ENCODE results near the gene VMAC.

VMAC gene

DNA sequence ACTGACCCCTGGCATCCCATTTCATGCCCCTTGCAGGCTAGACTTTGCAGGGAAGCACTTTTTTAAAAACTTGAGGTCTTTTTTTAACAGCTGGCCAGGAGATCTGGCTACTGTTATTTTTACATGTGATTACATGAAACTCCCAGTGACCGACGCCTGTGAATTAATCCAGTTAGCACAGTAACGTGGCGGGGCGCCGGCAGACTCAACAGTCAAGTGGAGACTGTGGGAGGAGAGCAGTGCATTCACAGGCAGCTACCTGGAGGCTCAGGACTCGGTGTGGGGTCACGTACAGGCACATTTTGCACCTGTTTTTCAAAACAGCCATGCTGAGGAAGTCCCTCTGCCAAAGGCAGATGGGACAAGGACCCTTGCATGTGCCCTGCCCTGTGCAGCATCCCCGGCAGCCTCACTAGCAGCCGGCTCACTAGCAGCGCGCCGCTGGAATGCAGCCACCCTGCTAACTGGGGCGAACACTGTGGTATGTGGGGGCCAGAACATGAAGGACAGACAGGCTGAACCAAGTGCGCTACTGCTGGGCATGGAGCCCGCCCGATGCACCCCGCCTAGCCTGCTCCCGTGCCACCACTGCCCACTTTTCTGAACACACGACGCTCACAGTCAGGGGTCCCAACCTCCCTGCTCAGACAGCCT is 28.1 kb downstream of the VMAC start:
- no peak for DNase-seq

DNA sequence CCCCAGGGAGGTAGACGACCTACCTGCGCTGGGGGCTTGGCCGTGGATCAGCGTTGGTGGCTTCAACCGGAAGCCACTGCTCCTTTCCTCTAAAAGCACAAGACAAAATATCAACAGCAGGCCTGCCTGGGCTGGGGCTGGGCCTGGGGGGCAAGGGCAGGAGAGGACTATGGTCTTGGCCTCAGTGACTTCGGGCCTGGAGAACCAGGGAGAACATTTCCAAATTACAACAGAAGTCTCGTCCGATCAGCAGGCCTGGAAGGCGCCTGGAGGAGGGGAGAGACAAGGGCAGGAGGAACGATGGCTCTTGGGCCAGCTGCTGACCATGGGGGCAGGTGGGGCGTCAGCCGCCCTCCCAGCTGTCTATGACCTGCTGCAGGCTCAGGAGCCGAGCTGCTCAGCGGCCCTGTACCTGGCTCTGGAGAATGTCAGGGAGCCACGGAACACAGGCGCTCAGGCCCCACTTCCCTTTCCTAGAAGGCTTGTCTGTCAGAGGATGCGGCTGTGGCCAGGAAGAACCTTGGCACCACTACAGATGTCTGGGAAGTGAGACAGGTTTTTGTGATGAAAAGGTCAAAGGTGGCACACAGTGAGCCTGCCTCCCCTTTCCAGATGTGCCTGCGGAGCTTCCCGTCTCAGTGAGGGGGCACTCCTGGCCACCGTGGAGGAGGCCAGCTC is 28.9 kb downstream of the VMAC start:
- no peak for DNase-seq

DNA sequence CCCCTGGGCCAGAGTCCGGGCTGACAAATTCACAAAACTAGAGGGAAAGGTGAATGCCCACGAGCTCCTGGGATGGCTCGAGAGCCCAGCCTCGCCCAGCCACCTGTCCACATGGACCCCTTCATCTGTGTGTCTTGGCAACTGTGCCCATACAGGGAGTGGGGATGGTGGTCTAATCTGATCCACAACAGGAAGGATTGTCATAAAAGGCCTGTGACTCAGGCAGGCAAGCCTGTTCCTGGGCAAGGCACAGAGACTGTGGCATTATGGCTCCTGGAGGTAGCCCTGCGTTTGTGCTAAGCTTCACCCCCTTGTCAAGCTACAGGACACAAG is 29.4 kb downstream of the VMAC start:
- DNase-seq = no peak

DNA sequence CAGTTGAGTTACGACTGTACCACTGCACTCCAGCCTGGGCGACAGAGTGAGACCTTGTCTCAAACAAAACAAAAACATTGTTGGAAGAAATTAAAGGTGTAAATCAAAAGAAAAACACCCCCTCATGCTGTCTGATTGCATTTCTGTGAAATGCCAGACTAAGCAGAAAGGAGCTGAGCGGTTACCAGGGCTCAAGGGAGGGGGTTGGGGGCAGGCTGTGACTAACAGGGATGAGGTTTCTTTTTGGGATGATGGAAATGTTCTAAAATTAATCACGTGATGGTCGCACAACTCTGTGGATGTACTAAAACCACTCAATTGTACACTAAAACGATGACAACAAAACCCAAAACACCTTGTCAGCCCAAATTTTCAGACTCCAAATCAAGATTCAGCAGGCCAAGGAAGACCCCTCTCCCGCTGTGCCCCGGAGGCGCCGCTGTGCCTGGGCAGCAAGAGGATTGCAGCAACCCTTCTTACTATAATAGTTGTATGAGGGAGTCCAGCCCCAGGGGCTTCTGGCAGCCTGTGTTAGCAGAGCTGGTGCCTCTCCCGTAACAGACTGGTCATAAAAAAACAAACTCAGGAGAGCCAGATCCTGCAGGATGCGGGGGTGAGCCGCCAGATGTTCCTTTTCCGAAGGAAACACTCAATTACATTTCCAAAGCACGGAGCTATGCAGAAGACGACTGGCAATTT is 30.3 kb downstream of the VMAC start:
- no peak for DNase-seq

DNA sequence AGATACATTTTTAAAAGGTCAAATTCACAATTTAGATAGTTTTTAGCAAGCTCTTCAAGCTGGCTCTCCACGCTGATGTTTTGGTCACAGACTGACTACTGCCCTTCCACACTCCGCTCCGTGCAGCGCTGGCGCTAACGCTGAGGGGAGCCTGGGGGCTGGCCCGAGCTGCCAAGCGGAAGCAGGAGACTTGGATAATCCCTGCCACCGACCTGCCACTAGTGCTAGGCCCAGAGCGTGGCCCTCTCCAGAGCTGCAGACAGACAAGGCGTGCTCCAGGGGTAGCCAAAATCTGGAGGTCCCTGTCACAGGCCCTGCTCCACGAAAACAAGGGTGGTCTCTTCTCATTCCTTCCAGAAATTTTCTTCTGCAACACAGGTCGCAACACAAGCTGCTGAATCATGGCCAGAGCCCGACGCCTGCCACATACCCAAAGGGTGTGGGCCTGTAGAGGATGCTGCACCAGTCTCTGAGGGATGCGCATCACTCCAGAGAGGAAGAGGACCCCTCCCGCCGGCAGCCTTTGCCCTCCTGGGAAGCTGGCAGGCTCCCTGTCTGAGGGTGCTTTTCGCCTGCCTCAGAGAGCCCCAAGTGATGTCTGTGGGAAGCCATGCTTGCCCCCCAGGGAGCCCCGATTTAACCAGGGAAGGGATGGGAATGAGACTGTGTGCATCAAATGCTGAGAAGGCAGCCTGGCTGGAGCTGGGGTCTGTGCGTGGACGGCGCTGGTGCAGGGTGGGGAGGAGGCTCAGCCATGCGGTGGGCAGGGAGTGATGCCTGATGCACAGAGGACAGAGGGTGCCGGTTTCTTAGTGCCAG is 31.0 kb downstream of the VMAC start:
- no peak for DNase-seq

DNA sequence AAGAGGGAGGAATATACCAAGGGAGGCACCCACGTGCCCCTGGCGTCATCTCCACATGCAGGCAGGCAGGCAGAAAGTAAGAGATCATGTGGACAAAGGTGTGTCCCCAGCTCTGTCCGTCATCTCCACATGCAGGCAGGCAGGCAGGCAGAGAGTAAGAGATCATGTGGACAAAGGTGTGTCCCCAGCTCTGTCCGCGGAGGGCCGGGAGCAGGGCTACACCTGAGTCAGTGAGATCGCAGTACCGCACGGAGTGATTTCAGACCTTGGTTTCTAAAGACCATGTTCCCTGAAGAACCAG is 31.6 kb downstream of the VMAC start:
- no peak for DNase-seq

DNA sequence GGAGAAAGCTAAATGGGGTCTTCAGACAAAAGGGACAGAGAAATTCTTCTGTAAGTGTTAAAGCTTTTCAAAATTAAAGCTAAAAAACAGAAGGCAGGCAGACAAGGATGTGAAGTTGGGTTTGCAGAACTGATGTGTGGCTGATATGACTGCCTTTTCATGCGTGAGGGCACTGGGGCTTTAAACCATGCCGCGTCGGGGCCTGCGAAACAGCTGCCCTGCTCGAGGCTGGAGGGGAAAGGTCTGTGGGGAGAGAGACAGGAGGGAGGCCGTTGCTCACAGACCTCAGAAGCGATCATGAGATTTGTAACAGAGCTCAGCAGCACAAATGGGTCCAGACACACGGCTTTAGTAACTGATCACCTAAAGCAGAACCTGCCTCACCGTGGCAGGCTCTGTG is 32.9 kb downstream of the VMAC start:
- DNase-seq = no peak

DNA sequence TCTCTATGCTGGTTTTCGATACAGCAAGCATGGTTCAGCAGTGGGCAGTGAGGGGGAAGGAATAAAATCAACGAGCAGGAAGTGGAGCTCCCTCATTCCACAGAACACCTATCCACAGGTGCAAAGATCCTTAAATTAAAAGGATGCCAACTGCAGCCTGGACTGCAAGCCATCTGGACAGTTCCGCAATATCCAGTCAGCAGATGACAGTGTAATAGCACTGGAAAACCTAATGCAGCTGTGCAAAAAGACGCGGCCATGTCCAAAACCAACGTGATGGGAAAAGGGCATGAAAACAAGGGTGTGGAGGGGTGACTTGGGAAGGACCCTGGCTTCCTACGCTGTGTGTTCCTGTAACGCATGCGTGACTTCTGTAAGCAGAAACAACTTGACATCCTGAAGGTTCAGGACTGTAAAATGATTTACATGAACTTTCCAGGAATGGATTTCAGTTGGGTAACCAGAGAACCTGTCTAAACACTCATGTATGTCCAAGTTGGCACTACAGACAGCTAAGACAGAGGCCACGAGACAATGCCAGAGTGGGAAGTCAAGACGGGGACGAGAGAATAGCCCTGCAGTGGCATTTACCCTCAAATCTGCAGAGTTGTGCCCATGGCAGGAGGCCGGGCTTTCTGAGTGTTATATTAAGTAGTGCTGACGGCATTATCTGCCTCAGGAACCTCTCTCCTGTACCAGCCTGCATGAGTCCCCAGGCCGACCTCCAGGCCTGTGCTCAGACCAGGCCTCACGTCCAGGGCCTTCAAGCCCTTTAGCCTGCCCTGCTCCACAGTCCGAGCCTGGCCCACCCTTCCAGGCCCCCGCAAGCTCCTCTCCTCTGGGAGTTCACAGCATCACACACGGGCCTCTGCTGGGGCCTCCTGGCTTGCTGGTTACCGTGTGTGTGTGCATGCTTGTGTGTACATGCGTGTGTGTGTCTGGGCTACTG is 35.9 kb downstream of the VMAC start:
- no peak for DNase-seq

DNA sequence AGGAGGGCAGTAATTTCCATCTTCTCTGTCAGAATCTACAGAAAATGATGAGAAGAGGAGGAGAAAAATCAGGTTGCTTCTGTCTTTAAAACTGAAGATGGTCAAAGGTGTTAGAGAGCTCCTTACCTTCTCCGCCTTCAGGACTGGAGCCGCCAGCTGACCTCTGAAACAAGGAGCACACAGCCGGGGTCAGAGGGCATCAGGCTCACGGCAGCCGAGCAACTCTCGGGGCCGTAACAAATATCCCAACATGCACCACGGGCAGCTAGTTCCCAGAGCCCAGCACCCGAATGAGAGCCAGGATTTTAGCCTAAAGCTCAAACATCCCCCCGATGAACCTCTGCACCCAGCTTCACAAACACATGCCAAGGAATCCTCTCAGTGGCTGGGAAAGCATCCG is 37.0 kb downstream of the VMAC start:
- DNase-seq = no peak

DNA sequence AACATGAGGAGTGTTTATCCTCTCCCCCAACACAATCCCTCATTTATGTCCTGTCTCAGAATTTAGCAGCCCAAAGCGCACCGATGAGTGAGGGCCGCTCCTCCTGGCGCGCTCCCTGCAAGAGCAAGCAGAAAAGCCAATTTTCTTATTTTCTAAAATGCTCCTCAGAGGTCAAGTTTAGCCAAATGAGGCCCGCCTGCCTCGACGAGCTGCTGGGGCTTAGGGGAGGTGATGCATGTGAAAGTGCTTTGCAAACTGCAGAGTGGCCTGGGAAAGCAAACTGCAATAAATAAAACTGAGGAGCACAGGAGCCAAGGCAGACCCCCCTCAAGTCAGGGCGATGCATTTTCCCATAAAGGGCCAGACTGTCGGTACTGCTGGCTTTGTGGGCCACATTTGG is 38.4 kb downstream of the VMAC start:
- no peak for DNase-seq

DNA sequence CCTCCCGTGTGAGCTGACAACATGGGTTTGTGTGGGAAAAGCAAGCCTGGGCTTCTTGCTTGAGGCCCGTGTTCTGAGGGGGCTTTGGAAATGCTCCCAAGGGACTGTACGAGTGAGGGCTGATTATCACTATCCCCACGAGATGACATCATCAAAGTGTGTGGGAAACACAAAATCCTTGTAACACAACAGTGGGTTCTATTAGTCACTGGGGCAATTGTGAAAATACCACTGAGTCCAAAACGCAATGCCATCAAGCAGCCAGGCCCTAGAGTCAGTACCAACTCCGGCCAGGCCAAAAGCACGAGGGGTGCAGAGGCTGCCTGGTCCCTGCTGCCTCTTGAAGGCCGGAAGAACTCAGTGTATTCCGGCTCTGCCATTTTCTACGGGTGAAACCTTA is 39.0 kb downstream of the VMAC start:
- DNase-seq = no peak

DNA sequence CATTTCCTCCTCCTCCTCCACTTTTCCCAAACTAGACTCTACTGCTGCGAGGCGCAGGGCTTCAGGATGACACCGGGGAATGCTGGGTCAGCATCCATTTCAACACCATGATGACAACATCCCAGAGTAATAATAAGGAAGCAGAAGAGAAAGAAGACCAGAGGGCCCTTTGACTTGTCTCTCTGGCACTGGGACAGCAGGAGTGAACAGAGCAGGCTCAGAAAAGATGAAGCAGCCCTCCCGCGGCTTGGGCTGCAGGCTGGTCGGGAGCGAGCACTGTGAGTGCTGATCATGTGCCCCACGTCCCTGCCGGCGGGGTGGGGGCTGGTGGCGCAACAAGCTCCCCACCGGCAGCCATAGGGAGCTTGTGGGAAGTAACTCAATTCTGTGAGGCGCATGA is 42.8 kb downstream of the VMAC start:
- no peak for DNase-seq

DNA sequence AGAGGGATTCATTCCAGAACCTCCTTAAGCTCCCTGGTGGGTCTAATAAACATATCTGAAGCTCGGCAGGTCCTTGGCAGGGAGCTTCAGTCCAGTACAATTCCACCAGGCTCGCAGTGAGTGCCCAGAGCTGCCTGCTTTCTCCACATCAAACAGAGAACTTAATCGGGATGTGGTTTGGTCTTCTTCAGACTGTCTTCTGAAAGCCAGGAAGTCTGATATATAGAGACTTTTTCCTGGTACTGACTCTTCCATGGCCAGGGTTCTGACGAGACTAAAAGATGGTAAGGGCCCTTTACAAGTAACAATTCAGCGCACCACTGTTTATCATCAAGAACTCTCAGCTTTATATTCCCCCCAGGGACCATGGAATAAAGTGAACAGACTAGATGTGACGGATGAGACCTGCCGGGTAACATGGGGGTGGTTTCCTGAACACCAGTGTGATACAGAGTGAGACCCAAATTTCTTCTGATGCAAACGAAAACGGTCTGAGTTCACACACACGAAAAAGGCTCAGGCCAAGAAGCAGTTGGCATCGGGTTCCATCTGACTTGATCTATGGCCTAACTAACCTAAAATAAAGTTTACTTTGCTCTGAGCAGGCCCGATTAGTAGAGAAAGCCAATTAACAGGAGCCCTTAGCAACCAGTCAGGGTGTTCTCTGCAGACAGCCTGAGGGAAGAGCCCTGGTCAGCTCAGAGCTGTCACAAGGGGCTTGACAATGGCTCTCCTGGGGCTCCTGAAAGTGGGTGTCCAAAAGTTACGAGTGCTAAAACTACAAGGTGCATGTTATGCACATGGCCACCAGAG is 44.3 kb downstream of the VMAC start:
- no peak for DNase-seq

DNA sequence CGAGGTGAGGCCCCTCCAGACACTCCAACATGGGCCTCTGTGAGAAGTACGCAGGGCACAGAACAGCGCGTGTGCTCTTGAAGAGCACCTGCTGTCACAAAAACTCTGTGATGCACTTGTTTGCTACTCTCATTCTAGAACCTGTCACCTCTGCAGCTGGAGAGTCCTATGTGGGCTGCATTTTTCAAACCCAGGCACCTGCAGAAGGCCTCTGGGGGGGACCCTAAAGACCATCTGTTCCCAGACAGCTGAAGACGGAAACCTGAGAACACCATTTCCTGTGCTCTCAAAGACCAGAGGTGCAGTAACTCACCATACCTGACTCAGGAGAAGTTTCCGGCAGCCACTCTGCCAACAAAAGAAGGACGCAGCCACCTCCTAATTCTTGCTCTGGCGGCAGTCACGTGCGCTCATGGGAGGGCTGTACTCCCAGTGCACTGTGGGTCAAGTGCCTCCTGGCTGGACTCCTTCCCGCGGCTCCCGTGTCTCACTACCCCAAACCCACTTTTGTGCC is 45.2 kb downstream of the VMAC start:
- no peak for DNase-seq

DNA sequence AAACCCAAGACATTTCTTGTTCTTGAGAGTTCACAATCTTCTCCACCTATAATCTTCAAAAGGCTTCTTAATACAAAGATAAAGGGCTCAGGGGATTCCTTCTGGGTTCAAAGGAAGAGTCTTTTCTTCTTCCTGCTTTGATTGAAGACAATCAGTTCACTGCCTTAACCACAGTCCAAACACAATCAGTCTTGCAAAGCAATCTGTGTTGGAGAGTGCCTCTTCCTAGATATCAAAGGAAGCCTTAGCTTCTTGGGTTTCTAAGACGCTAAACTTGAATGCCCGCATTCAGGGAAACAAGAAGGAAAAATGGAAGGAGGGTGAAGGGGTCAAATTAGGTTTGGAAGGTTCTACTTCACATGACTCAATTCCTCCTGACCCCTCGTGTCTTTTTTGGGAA is 46.1 kb downstream of the VMAC start:
- DNase-seq = no peak

DNA sequence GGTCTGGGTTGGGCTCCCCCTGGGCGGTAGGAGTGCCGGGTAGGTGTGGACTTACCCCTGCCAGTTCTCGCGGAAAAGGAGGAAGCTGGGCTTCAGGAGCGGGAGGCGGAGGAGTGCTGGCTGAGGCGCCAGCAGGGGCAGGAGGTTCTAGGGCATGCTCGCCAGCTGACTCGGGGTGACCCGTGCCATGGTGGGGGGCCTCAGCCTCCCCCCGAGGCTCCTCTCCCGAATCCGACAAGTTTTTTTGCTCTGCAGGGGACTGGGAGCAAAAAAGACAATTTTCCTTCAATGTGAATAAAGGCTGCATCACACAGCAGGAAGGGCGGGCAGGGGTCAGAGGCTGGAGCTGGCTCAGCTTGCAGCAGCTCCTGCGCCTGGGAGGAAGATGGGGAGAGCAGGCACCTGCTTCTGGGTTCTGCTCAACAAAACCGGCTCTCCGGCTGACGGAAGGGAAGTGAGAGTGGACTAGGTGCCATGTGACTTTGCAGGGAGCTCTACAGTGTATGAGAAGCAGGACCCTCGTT is 46.7 kb downstream of the VMAC start:
- no peak for DNase-seq

DNA sequence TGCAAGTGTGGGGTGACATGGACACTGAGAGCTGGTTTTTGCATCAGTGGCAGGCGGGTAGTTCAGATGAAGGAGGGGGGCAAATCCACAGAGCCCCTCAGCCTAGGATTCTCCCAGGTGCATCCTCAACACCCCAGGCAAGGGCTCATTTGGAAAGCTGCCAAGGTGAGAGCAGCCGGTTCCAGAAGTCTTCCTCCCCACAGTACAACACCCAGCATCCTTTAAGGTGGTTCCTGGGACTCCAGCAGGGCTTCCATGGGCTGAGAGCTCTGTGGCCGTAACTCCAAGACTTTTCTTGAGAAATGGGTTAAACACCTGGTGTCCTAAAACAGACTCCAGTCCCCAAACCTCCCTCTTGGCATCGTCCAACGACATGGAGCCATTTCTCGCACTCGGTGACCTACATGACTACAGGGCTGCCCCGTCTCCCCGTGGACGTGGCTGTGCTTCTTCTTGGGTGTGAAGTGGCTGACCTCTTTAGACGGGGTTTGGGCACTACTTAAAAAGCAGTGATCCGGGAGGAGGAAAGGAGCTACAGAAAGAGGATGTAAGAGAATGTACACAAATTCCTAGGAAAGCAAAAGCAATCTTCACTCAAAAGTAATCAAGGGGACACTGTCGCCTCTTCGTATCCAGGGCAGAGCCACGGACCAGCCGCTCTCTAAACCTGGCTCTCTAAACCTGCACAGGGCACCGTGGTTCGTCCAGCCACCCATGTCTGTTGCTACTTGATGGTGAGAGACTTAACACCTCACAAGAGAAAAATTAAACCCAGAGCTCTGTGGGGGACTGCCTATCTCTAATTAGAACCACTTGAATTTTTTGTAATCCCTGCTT is 47.7 kb downstream of the VMAC start:
- DNase-seq = no peak

DNA sequence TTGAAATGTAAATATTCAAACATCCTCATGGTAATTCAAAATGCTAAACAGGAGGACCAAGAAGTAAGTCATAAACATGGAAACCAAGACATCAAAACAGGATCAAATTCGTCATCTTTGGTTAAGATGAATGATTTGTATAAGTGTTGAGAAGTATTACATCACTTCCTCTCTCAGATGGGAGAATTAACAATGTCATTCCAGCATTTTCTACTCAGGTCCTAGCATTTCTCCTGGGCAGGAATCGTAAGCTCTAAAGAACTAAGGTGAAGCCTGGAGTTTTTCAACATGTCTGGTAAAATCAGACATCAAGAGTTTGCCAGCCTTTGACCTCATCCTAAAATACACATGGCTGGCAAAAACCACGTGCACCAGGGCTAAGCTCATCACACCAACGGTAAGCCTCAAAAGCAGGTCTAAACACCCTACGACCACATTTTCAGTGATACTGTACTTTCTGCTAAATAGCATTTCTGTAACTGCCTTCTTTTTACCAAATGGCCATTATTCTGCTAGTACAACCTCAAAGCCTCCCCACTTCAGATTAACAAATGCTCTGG is 48.4 kb downstream of the VMAC start:
- no peak for DNase-seq

DNA sequence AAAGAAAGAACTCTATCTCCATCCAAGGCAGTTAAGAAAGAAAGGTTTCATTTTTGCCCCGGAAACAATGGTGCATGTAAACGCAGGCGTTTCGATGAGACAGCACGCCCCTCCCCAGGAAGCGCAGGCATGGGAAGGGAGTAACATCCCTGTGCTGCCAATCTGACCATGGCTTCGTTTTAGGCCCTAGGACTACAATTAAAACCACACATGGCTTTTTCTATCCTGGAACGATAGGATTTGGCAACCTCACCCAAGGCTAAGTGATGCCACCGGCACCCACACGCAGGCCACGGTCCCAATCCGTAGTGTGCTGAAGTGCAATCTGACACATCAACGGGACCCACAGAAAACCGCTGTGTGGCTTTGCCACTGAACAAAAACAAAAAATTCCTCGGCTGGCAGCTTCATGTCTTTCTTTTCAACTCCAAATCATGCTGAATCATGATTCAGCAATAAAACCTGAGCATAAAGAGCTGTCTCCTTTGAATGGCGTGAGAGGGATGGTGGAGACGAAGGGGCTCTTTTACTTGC is 49.1 kb downstream of the VMAC start:
- DNase-seq = no peak

DNA sequence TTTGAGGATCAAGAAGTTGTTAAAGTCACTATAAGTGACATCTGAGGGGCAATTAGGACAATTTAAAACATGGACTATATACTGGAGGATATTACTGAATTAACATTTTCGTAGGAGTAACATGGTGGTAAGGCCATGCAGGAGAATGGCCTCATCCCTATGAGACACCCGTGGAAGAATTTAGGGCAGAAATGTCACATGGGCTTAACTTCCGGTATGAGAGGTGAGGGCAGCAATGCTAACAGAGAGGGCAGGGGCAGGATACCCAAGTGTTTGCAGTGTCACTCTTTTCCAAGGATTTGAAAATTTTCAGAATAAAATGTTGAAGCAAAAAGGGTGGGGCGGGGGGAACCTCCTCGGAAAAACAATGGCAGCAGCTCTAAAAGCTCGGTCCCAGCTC is 49.6 kb downstream of the VMAC start:
- no peak for DNase-seq
